PC-3 (cell line): ENCODE results near the gene GRIP2. TPM values are rescaled to one million over a fixed set of nuclear protein-coding genes. Genes with fewer than 3 reads are reported as not detected.

Experiments
- ATAC-seq: fragments of 200-7000 bp; cut with Tn5 transposase; 2 replicates; pipeline ENCODE4 v1.9.1; 2020; ENCODE audit warnings: mild to moderate bottlenecking, moderate library complexity
- BruUV-seq: library from RNA; stranded (reverse); fragments of 400-500 nt; replicated peaks from 2 replicates; lab custom pipeline; 2021; lab: Mats Ljungman, UMichigan
- CTCF ChIA-PET: fragments of 300-600 bp; sonication (Branson Sonifier 250); formaldehyde crosslinking; loops from one replicate; lab custom pipeline; 2022; ENCODE audit warnings: antibody characterized with exemption; lab: Charles Lee
- POLR2A ChIA-PET: fragments of 300-600 bp; sonication (Branson Sonifier 250); formaldehyde crosslinking; loops from one replicate; lab custom pipeline; 2022; ENCODE audit warnings: antibody characterized with exemption; ENCODE audit not compliant: unreplicated experiment; lab: Charles Lee
- DNase-seq: peaks from one replicate; pipeline ENCODE4 v3.0.0-alpha.2; 2015
- H2AFZ ChIP-seq: fragments of 300-600 bp; sonication (generic); 2 replicates; pipeline ENCODE4 v1.6.0; 2016; ENCODE audit warnings: antibody characterized with exemption, low read length
- H3F3A ChIP-seq: fragments of 300-600 bp; sonication (generic); one replicate; pipeline ENCODE4 v1.6.0; 2017; ENCODE audit warnings: antibody characterized with exemption, low read length, control low read depth, mild to moderate bottlenecking; ENCODE audit not compliant: unreplicated experiment
- H3K27ac ChIP-seq: fragments of 300-600 bp; sonication (generic); 2 replicates; pipeline ENCODE4 v1.5.1; 2016; ENCODE audit warnings: mild to moderate bottlenecking, low read length
- H3K27me3 ChIP-seq: fragments of 300-600 bp; sonication (generic); 2 replicates; pipeline ENCODE4 v1.6.1; 2016; ENCODE audit warnings: low read length, mixed read lengths
- H3K36me3 ChIP-seq: fragments of 300-600 bp; sonication (generic); 2 replicates; pipeline ENCODE4 v1.6.1; 2016; ENCODE audit warnings: low read depth, mixed run types, low read length, mixed read lengths
- H3K4me1 ChIP-seq: fragments of 300-600 bp; sonication (generic); 2 replicates; pipeline ENCODE4 v1.5.1; 2016; ENCODE audit warnings: low read length; ENCODE audit not compliant: insufficient read depth
- H3K4me2 ChIP-seq: fragments of 300-600 bp; sonication (generic); 2 replicates; pipeline ENCODE4 v1.6.0; 2016; ENCODE audit warnings: low read length
- H3K4me3 ChIP-seq: fragments of 300-600 bp; sonication (generic); 2 replicates; pipeline ENCODE4 v1.5.1; 2016; ENCODE audit warnings: mild to moderate bottlenecking, low read length, mixed read lengths
- H3K79me2 ChIP-seq: fragments of 300-600 bp; sonication (generic); 2 replicates; pipeline ENCODE4 v1.6.1; 2017; ENCODE audit warnings: low read length, mixed read lengths
- H3K9ac ChIP-seq: fragments of 300-600 bp; sonication (generic); 2 replicates; pipeline ENCODE4 v1.6.0; 2016; ENCODE audit warnings: mild to moderate bottlenecking, low read length
- H3K9me2 ChIP-seq: fragments of 300-600 bp; sonication (generic); replicated peaks from 2 replicates; pipeline ENCODE4 v1.6.1; 2016; ENCODE audit warnings: mixed run types, low read length, mixed read lengths
- H3K9me3 ChIP-seq: fragments of 300-600 bp; sonication (generic); 2 replicates; pipeline ENCODE4 v1.6.1; 2016; ENCODE audit warnings: low read length, mixed read lengths
- H4K20me1 ChIP-seq: fragments of 300-600 bp; sonication (generic); 2 replicates; pipeline ENCODE4 v1.6.1; 2016; ENCODE audit warnings: low read length, mixed read lengths
- CTCF ChIP-seq: fragments of 300-600 bp; sonication (generic); conservative IDR thresholded peaks from 2 replicates; pipeline ENCODE4 v1.5.1; 2017; ENCODE audit warnings: antibody characterized with exemption, low read depth, mild to moderate bottlenecking, low read length
- EZH2 ChIP-seq: fragments of 300-600 bp; sonication (generic); IDR thresholded peaks from one replicate; pipeline ENCODE4 v1.6.1; 2017; ENCODE audit warnings: antibody characterized with exemption, mild to moderate bottlenecking, low read length; ENCODE audit not compliant: unreplicated experiment
- EZH2phosphoT487 ChIP-seq: fragments of 300-600 bp; sonication (generic); IDR thresholded peaks from 2 replicates; pipeline ENCODE4 v1.6.1; 2018; ENCODE audit warnings: mild to moderate bottlenecking, antibody characterized with exemption, low read length, borderline replicate concordance
- intact Hi-C: fragments of 100-400 bp; cut with micrococcal nuclease; formaldehyde crosslinking; loops from 2 replicates; pipeline ENCODE4 v1.9.0; 2023
- total RNA-seq: library from RNA; depleted of rRNA; stranded (reverse); fragments of >200 nt; gene quantifications from 2 replicates; pipeline ENCODE4 v1.2.3, GENCODE V29; 2014

GRIP2 gene
- total RNA-seq, 1 experiment from 2014 or later: 0.36 TPM

DNA sequence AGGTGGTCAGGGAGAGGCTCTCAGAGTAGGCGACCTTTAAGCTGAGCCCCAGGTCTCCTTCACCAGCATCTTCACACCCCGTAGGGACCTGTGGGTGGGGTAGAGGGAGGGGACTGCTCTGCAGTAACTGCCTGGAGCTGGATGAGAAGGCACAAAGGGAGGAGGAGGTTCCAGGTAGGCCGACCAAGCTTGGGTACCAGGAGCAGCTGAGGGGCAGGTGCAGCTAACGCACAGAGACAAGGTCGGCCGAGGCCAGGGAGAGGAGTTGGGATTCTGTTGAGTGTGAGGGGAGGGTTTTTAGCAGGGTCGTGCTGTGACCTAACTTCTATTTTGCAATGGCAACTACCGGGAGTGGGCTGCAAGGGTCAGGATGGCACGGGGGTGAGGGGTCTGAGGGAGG is 5.9 kb upstream of the GRIP2 start:
- H3K9me2 ChIP-seq: no peaks in the 10 kb centered on the region
- no peaks in the 10 kb centered on the region for H3K9me3 ChIP-seq
- no peaks in the 10 kb centered on the region for H3K36me3 ChIP-seq
- H3K27ac ChIP-seq: no peak overlapping the region
- H3K27me3 ChIP-seq: no peaks in the 10 kb centered on the region
- H3K4me1 ChIP-seq: no peaks in the 10 kb centered on the region
- ATAC-seq (no peak), DNase-seq (no peak)
- intact Hi-C loops: loop anchor here (5.0 kb wide), 1 partner anchor 41 kb away; no protein-coding TSS in a partner anchor
- H3K4me3 ChIP-seq: no peak overlapping the region
- no peaks in the 10 kb centered on the region for H3F3A ChIP-seq
- no peaks in the 10 kb centered on the region for H4K20me1 ChIP-seq
- ChIA-PET POLR2A (no interaction called here), CTCF (interaction anchor here (0.6 kb wide), 1 partner anchor 78 kb away, joined by 4 read pairs; no protein-coding TSS in a partner anchor)
- no TSS peak for BruUV-seq
- H3K4me2 ChIP-seq: no peak overlapping the region
- H3K9ac ChIP-seq: no peak overlapping the region
- no peak overlapping the region for H2AFZ ChIP-seq
- no peak for TF ChIP-seq EZH2phosphoT487
- TF ChIP-seq CTCF: no peak
- no peak for TF ChIP-seq EZH2
- no peaks in the 10 kb centered on the region for H3K79me2 ChIP-seq

GRCh38 chr3:14545251-14545635 is 5.1 kb upstream of the GRIP2 start:
- H3K9me3 ChIP-seq: no peaks in the 10 kb centered on the region
- no peak overlapping the region for H3K4me3 ChIP-seq
- H3K79me2 ChIP-seq: no peaks in the 10 kb centered on the region
- intact Hi-C loops: loop anchor here (5.0 kb wide), 1 partner anchor 42 kb away; no protein-coding TSS in a partner anchor
- no peak overlapping the region for H2AFZ ChIP-seq
- no peak overlapping the region for H3K4me2 ChIP-seq
- no TSS peak for BruUV-seq
- ATAC-seq (no peak), DNase-seq (no peak)
- no peak overlapping the region for H3K9ac ChIP-seq
- H3K4me1 ChIP-seq: no peaks in the 10 kb centered on the region
- TF ChIP-seq EZH2phosphoT487 (no peak), CTCF (no peak), EZH2 (no peak)
- no peaks in the 10 kb centered on the region for H3K9me2 ChIP-seq
- H3K27me3 ChIP-seq: no peaks in the 10 kb centered on the region
- no peaks in the 10 kb centered on the region for H3K36me3 ChIP-seq
- H4K20me1 ChIP-seq: no peaks in the 10 kb centered on the region
- H3K27ac ChIP-seq: no peak overlapping the region
- no peaks in the 10 kb centered on the region for H3F3A ChIP-seq
- ChIA-PET CTCF (no interaction called here), POLR2A (no interaction called here)
